K562 (cell line): ENCODE data around the gene MAP3K20. TPM values are rescaled to one million over a fixed set of nuclear protein-coding genes. Genes with fewer than 3 reads are reported as not detected.
A peak's percentile ranks its signal among the peaks of the same experiment; 100 is the strongest.

Source experiments
- ATAC-seq: fragments of 200-7000 bp; cut with Tn5 transposase; 3 replicates; pipeline ENCODE4 v1.9.1; 2020; ENCODE audit warnings: moderate library complexity
- BruUV-seq: library from RNA; stranded (reverse); fragments of 400-500 nt; replicated peaks from 2 replicates; lab custom pipeline; 2021; lab: Mats Ljungman, UMichigan
- CTCF ChIA-PET: fragments of 300-600 bp; formaldehyde crosslinking; extraction: SDS; loops from one replicate; lab custom pipeline; 2021; ENCODE audit warnings: low intra/inter-chr PET ratio; lab: Yijun Ruan, JAX
- POLR2A ChIA-PET: fragments of 300-600, 350-650 bp; sonication (Branson Sonifier 250); formaldehyde crosslinking; extraction: SDS; loops from one replicate; lab custom pipeline; 2021; ENCODE audit warnings: antibody characterized with exemption, inconsistent platforms; lab: Yijun Ruan, JAX
- DNase-seq, 4 experiments: peaks; one replicate each; pipeline versions ENCODE4 v3.0.0 to v3.0.0-alpha.2; 2011 to 2018; ENCODE audit warnings: low spot score in 3 of 4, mixed read lengths in 3 of 4; ENCODE audit errors: extremely low read depth in 1 of 4
- FAIRE-seq: peaks from 2 replicates; lab custom pipeline; 2011; peaks lifted over from hg19 to GRCh38; lab: Jason Lieb, UNC
- H2AFZ ChIP-seq: 2 replicates; pipeline ENCODE4 v1.6.0; 2011; ENCODE audit warnings: low read depth, low read length, control low read depth, inconsistent platforms
- H3K27ac ChIP-seq: fragments of 200-600 bp; 3 replicates; pipeline ENCODE4 v1.8.0; 2011; ENCODE audit warnings: low read depth, mild to moderate bottlenecking, control low read depth, inconsistent platforms, low read length, moderate library complexity, mixed read lengths; ENCODE audit errors: extremely low read depth
- H3K27me3 ChIP-seq, 2 experiments: fragments of 300-600 bp in 1 of 2; 2 replicates in 1 of 2; 3 replicates in 1 of 2; pipeline versions ENCODE4 v1.6.0 to v1.8.0; 2011; ENCODE audit warnings: inconsistent platforms in 2 of 2, low read length in 2 of 2, mild to moderate bottlenecking in 1 of 2, mixed read lengths in 1 of 2, moderate library complexity in 1 of 2; ENCODE audit not compliant: control insufficient read depth in 2 of 2, insufficient read depth in 2 of 2
- H3K36me3 ChIP-seq: fragments of 300-600 bp; 3 replicates; pipeline ENCODE4 v1.8.0; 2011; ENCODE audit warnings: mild to moderate bottlenecking, low read length, inconsistent platforms; ENCODE audit not compliant: control insufficient read depth, insufficient read depth
- H3K4me1 ChIP-seq, 2 experiments: fragments of 200-600 bp in 1 of 2; replicated peaks in 1 of 2; 2 replicates in 1 of 2; 3 replicates in 1 of 2; pipeline versions ENCODE4 v1.5.1 to v1.8.0; 2011; ENCODE audit warnings: inconsistent platforms in 2 of 2, low read length in 2 of 2, mild to moderate bottlenecking in 1 of 2, mixed read lengths in 1 of 2, moderate library complexity in 1 of 2; ENCODE audit not compliant: control insufficient read depth in 2 of 2, insufficient read depth in 2 of 2
- H3K4me2 ChIP-seq: 2 replicates; pipeline ENCODE4 v1.6.1; 2011; ENCODE audit warnings: low read length, control low read depth, inconsistent platforms, mixed read lengths; ENCODE audit not compliant: insufficient read depth
- H3K4me3 ChIP-seq: fragments of 200-600 bp; sonication (generic), shearing (Covaris generic); 2 replicates; pipeline ENCODE4 v1.5.1; 2016; ENCODE audit warnings: control low read depth, inconsistent platforms
- H3K79me2 ChIP-seq: fragments of 200-600 bp; 3 replicates; pipeline ENCODE4 v1.8.0; 2011; ENCODE audit warnings: low read length, inconsistent platforms; ENCODE audit not compliant: control insufficient read depth, insufficient read depth
- H3K9ac ChIP-seq, 2 experiments: 2 replicates each; pipeline versions ENCODE4 v1.6.0 to v1.6.1; 2011; ENCODE audit warnings: low read depth in 2 of 2, low read length in 2 of 2, control low read depth in 1 of 2, inconsistent platforms in 1 of 2, mild to moderate bottlenecking in 1 of 2, mixed read lengths in 1 of 2; ENCODE audit not compliant: insufficient read depth in 1 of 2
- H3K9me1 ChIP-seq: one replicate; pipeline ENCODE4 v1.6.0; 2011; ENCODE audit warnings: inconsistent platforms, mild to moderate bottlenecking, low read length, moderate library complexity; ENCODE audit not compliant: control insufficient read depth, insufficient read depth
- H3K9me3 ChIP-seq: replicated peaks from 2 replicates; pipeline ENCODE4 v1.5.1; 2011; ENCODE audit warnings: low read depth, low read length, inconsistent platforms; ENCODE audit not compliant: control insufficient read depth, insufficient read depth
- H4K20me1 ChIP-seq: replicated peaks from 2 replicates; pipeline ENCODE4 v1.6.1; 2011; ENCODE audit warnings: low read length, inconsistent platforms, mixed read lengths; ENCODE audit not compliant: control insufficient read depth, insufficient read depth
- BACH1 ChIP-seq: fragments of 200-800 bp; sonication (Bioruptor generic); IDR thresholded peaks from 2 replicates; pipeline ENCODE4 v1.6.1; 2016; ENCODE audit warnings: missing genetic modification characterization, missing compliant biosample characterization
- ILK ChIP-seq: fragments of 450-650 bp; IDR thresholded peaks from 2 replicates; pipeline ENCODE4 v1.6.1; 2016; ENCODE audit warnings: missing genetic modification characterization, low read depth, mild to moderate bottlenecking, missing compliant biosample characterization, moderate library complexity, borderline replicate concordance
- KLF6 ChIP-seq: fragments of 250-450 bp; sonication (Bioruptor Pico); IDR thresholded peaks from 2 replicates; pipeline ENCODE4 v1.4.0; 2020; ENCODE audit warnings: mild to moderate bottlenecking, moderate library complexity, borderline replicate concordance
- RBM17 ChIP-seq: fragments of 200-400 bp; formaldehyde crosslinking; IDR thresholded peaks from 2 replicates; pipeline ENCODE4 v1.6.1; 2017; ENCODE audit warnings: low read depth, mild to moderate bottlenecking, low read length, borderline replicate concordance
- SIX5 ChIP-seq, 2 experiments: IDR thresholded peaks; 2 replicates each; pipeline ENCODE4 v1.6.1; 2011; ENCODE audit warnings: low read length in 2 of 2, borderline replicate concordance in 1 of 2, low read depth in 1 of 2, mild to moderate bottlenecking in 1 of 2, moderate library complexity in 1 of 2; ENCODE audit not compliant: insufficient read depth in 1 of 2
- TEAD4 ChIP-seq, 2 experiments: sonication (generic) in 1 of 2; formaldehyde crosslinking in 1 of 2; IDR thresholded peaks; 2 replicates each; pipeline versions ENCODE4 v1.6.1 to v1.8.0; 2012 to 2022; ENCODE audit warnings: borderline replicate concordance in 1 of 2, inconsistent platforms in 1 of 2, low read length in 1 of 2, mild to moderate bottlenecking in 1 of 2, missing genetic modification reagents in 1 of 2
- ZNF175 ChIP-seq: fragments of 200-800 bp; sonication (Bioruptor generic); IDR thresholded peaks from 2 replicates; pipeline ENCODE4 v1.6.1; 2016; ENCODE audit warnings: low read depth, mild to moderate bottlenecking, missing genetic modification characterization, missing compliant biosample characterization
- WGBS: fragments of 100-300 bp; shearing (Covaris generic); methylation state at CpG from one replicate; pipeline ENCODE4 v1.1.6; 2016; ENCODE audit warnings: low coverage, mixed read lengths; ENCODE audit not compliant: insufficient coverage; ENCODE audit errors: missing lambda C conversion rate; 5-methylcytosine and 5-hydroxymethylcytosine counted together
- in situ Hi-C: fragments of 300-500 bp; cut with MboI; formaldehyde crosslinking; loops from 4 replicates; pipeline ENCODE4 v1.15.0; 2018; ENCODE audit warnings: inconsistent platforms, mixed read lengths
- intact Hi-C: fragments of 100-400 bp; cut with micrococcal nuclease; formaldehyde crosslinking; loops from 2 replicates; pipeline ENCODE4 v1.14.2; 2022
- polyA plus RNA-seq, 8 experiments: library from polyadenylated mRNA; depleted of rRNA in 4 of 8; stranded (reverse) in 5 of 8; unstranded in 3 of 8; fragments of >200 nt; fragmentation: Nextera tagmentation in 2 of 8; fragmentation: Illumina TruSeq in 1 of 8; extraction: Ambion mirVana in 2 of 8; extraction: Trizol in 1 of 8; gene quantifications; 2 replicates each; pipeline versions ENCODE4 v1.2.1 to v1.2.3, GENCODE V29; 2011 to 2014; ENCODE audit warnings: inconsistent platforms in 1 of 8, missing spikeins in 1 of 8
- total RNA-seq, 7 experiments: library from RNA; depleted of rRNA in 6 of 7; stranded (reverse); fragments of >200 nt in 6 of 7; fragmentation: Illumina TruSeq in 2 of 7; extraction: Trizol in 2 of 7; gene quantifications; 2 replicates each; pipeline versions ENCODE4 v1.2.1 to v1.2.3, GENCODE V29; 2011 to 2021; ENCODE audit warnings: low replicate concordance in 1 of 7
- TF ChIP-seq, protein P1 (sequence below): fragments of 250-450 bp; sonication (Bioruptor Pico); IDR thresholded peaks from 2 replicates; pipeline ENCODE4 v1.8.0; 2022; ENCODE audit warnings: inconsistent platforms

The MAP3K20 gene
- total and polyA plus RNA-seq, 9 of the 15 experiments (the other 6 are each of a cell fraction or from before 2014, with no cell fraction given): 9.8 to 34.2 (median 27.3) TPM

DNA sequence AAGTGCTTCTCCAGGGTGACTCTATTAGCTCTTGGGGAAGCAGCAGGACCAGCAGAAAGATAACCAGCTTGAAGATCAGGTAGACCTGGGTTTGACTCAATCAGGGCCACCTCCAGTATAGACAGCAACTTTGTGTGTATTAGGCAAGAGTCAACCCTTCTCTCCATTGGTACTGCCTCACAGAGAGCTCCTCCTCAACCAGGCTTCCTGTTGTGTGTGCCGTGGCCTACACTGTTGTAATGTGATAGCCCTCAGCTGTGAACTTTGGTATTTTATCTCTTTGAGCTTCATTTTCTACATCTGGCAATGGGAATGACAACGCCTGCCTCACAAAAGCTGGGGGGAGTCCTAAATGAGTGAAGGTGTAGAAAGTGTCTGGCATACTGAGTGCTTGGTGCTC, 17.0 kb upstream of the MAP3K20 start (continued):
- TF ChIP-seq TEAD4 (IDR thresholded peaks at IDR 0.05; ENCODE audit: low read length) (0 out of 2 replicates have a peak, but pooled peaks have one; percentile 15), TEAD4 (CRISPR knock-in tag; IDR thresholded peaks at IDR 0.05; ENCODE audit: borderline replicate concordance) (no peak), SIX5 (IDR thresholded peaks at IDR 0.05; ENCODE audit: borderline replicate concordance in 1 of 2, insufficient read depth in 1 of 2, low read depth in 1 of 2, low read length in 2 of 2) (no peak)
- TF ChIP-seq, all 486 proteins: peak for 4

DNA sequence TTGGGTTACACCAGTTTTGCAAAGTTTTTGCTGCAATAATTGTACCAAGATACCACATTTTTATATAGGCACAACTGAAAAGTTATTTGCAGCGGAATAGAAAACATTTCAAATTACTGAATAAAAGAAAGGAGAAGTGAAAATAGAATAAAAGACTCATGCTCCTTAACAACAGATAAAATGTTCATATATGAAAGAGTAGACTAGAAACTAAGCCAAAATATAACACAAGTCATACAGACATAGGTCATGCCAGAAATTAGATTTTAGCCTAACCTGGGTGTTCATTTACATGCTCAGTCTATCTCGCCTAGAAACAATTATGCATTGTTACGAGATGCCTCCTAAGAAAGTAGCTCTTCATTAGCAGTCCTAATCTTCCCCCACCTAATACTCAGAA, 16.4 kb upstream of the MAP3K20 start:
- FAIRE-seq: no peak
- no TSS peak for BruUV-seq
- no peak overlapping the region for H3K4me3 ChIP-seq
- no peaks in the 10 kb centered on the region for H3K36me3 ChIP-seq
- ATAC-seq: no peak
- H3K9ac ChIP-seq: no peak overlapping the region
- intact Hi-C loops (no loop called here), in situ Hi-C loops (no loop called here)
- H3K27ac ChIP-seq: no peak overlapping the region
- H3K27me3 ChIP-seq: peaks cover 15 to 28% of the 10 kb centered on the region in 2 experiments; a peak in 4 of 5 replicates
- no peak overlapping the region for H2AFZ ChIP-seq
- H3K79me2 ChIP-seq: no peaks in the 10 kb centered on the region
- CTCF ChIA-PET: no interaction called here
- H3K4me1 ChIP-seq: no peaks in the 10 kb centered on the region
- no peaks in the 10 kb centered on the region for H3K9me1 ChIP-seq
- no peaks in the 10 kb centered on the region for H4K20me1 ChIP-seq
- 10% methylated on average over 3 of the region's 3 CpGs for WGBS
- POLR2A ChIA-PET: interaction anchor here (0.8 kb wide), 1 partner anchor 16 kb away, joined by 3 read pairs; no protein-coding TSS in a partner anchor
- DNase-seq: no peak
- no peak overlapping the region for H3K4me2 ChIP-seq
- H3K9me3 ChIP-seq: no peaks in the 10 kb centered on the region
- TF ChIP-seq, protein P1, sequence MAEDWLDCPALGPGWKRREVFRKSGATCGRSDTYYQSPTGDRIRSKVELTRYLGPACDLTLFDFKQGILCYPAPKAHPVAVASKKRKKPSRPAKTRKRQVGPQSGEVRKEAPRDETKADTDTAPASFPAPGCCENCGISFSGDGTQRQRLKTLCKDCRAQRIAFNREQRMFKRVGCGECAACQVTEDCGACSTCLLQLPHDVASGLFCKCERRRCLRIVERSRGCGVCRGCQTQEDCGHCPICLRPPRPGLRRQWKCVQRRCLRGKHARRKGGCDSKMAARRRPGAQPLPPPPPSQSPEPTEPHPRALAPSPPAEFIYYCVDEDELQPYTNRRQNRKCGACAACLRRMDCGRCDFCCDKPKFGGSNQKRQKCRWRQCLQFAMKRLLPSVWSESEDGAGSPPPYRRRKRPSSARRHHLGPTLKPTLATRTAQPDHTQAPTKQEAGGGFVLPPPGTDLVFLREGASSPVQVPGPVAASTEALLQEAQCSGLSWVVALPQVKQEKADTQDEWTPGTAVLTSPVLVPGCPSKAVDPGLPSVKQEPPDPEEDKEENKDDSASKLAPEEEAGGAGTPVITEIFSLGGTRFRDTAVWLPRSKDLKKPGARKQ: no peak
- TF ChIP-seq RBM17 (no peak), KLF6 (CRISPR knock-in tag) (no peak), ZNF175 (CRISPR knock-in tag) (no peak), BACH1 (tag) (no peak), ILK (no peak)
